Epithelial cell of esophagus (primary cell): ENCODE results near the gene DPP6.

Source experiments
- DNase-seq: peaks from one replicate; pipeline ENCODE4 v3.0.0; 2010; ENCODE audit warnings: low read depth
- H3K4me3 ChIP-seq: 2 replicates; pipeline ENCODE4 v1.5.1; 2011; ENCODE audit warnings: mild to moderate bottlenecking, low read length, control low read depth
- CTCF ChIP-seq: IDR thresholded peaks from 2 replicates; pipeline ENCODE4 v1.5.1; 2011; ENCODE audit warnings: low read depth, mild to moderate bottlenecking, low read length, control low read depth, inconsistent platforms; ENCODE audit not compliant: insufficient read depth; ENCODE audit errors: missing control alignments

The DPP6 gene

DNA sequence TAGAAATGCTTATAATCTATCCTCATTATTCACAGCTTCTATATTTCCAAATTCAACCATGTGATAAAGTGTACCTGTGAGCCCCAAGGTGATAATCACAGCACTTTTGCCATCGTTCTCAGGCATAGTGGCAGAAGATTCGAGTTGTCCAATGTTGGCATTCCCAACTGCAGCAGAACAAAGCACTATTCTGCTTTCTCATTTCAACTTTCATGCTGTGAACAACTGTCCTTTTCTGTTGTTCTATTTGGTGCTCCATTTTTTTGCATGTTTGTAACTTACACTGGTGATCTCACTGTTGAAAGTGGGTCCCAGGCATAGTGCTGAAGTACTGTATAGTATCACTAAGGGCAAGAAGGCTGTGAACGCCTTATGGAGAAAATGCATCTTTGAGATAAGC is 512.5 kb downstream of the DPP6 start:
- TF ChIP-seq CTCF, result no peak
- H3K4me3 ChIP-seq, result no peak overlapping the region
- DNase-seq, result no peak

GRCh38 chr7:154566877-154567276 is 514.7 kb downstream of the DPP6 start:
- H3K4me3 ChIP-seq, result no peak overlapping the region

DNA sequence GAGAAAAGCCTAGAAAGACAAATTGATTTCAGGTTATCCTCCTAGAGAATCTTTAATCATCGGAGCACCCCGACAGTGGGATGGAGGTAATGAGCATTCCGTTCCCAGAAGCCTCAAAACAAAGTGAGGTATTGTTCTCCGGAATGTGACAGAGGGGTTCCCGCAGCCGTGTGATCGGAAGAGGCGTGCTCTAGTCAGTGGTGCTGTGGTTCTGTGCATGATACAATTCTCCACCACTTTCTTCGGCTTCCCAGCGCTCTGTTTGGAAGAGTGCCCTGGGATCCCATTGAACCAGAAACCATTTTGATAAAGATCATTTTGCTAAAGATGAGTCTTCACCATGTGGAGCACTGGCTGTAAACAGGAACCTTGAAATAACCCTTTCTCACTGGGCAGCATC is 516.1 kb downstream of the DPP6 start:
- no peak for DNase-seq
- H3K4me3 ChIP-seq, result no peak overlapping the region
- TF ChIP-seq CTCF, result no peak

More at GRCh38 chr7:154566877-154567276, 514.7 kb downstream of the DPP6 start:
- no peak for TF ChIP-seq CTCF
- no peak for DNase-seq

- TF ChIP-seq CTCF, result no peak
- no peak overlapping the region for H3K4me3 ChIP-seq
- DNase-seq, result no peak
Observed at GRCh38 chr7:154569916-154570315, 517.7 kb downstream of the DPP6 start.

GRCh38 chr7:154571772-154572171 is 519.6 kb downstream of the DPP6 start:
- no peak for TF ChIP-seq CTCF
- no peak for DNase-seq
- no peak overlapping the region for H3K4me3 ChIP-seq

- no peak overlapping the region for H3K4me3 ChIP-seq
- DNase-seq, result no peak
- TF ChIP-seq CTCF, result no peak
Observed at GRCh38 chr7:154574235-154574634, 522.0 kb downstream of the DPP6 start.

DNA sequence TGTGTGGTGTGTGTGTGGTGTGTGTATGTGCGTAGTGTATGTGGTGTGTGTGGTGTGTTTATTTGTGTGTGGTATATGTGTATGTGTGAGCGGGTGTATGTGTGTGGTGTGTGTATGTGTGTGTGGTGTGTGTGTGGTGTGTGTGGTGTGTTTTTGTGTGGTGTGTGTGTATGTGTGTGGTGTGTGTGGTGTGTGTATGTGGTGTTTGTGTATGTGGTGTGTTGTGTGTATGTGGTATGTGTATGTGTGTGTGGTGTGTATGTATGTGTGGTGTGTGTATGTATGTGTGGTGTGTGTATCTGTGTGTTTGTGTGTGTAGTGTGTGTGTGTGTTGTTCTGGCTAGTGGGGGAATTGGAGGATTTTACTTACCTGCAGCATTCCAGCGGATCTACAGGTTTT is 523.3 kb downstream of the DPP6 start:
- no peak for DNase-seq
- H3K4me3 ChIP-seq, result no peak overlapping the region
- TF ChIP-seq CTCF, result no peak
